OCI-LY7 (cell line): Measurements from ENCODE around the gene RSU1. TPM values are rescaled to one million over a fixed set of nuclear protein-coding genes. Genes with fewer than 3 reads are reported as not detected.

ENCODE experiments used
- BruUV-seq: library from RNA; stranded (reverse); fragments of 400-500 nt; replicated peaks from 2 replicates; lab custom pipeline; 2021; lab: Mats Ljungman, UMichigan
- CTCF ChIA-PET: fragments of 300-600 bp; sonication (Branson Sonifier 250); formaldehyde crosslinking; loops from one replicate; lab custom pipeline; 2022; ENCODE audit warnings: antibody characterized with exemption; ENCODE audit not compliant: unreplicated experiment; lab: Charles Lee
- POLR2A ChIA-PET: fragments of 300-600 bp; sonication (Branson Sonifier 250); formaldehyde crosslinking; loops from one replicate; lab custom pipeline; 2022; ENCODE audit warnings: antibody characterized with exemption; lab: Charles Lee
- DNase-seq: peaks from one replicate; pipeline ENCODE4 v3.0.0-alpha.2; 2015; ENCODE audit warnings: low spot score
- H2AFZ ChIP-seq: fragments of 200-600 bp; sonication (generic), shearing (Covaris generic); 2 replicates; pipeline ENCODE4 v1.6.1; 2014; ENCODE audit warnings: mild to moderate bottlenecking, antibody characterized with exemption, low read length, moderate library complexity
- H3K27ac ChIP-seq: fragments of 200-600 bp; sonication (generic); 2 replicates; pipeline ENCODE4 v1.5.1; 2014; ENCODE audit warnings: mixed run types, low read depth, mild to moderate bottlenecking, moderate library complexity, low read length, inconsistent platforms; ENCODE audit not compliant: poor library complexity, severe bottlenecking
- H3K36me3 ChIP-seq: fragments of 200-600 bp; sonication (generic); 2 replicates; pipeline ENCODE4 v1.6.1; 2014; ENCODE audit warnings: mild to moderate bottlenecking, antibody characterized with exemption, low read length, moderate library complexity, mixed read lengths; ENCODE audit not compliant: insufficient read depth
- H3K4me1 ChIP-seq: fragments of 200-600 bp; sonication (generic); 2 replicates; pipeline ENCODE4 v1.5.1; 2014; ENCODE audit warnings: mild to moderate bottlenecking, low read length; ENCODE audit not compliant: insufficient read depth, poor library complexity, severe bottlenecking
- H3K4me2 ChIP-seq: fragments of 200-600 bp; sonication (generic); 2 replicates; pipeline ENCODE4 v1.6.1; 2014; ENCODE audit warnings: mild to moderate bottlenecking, low read length
- H3K4me3 ChIP-seq: fragments of 200-600 bp; sonication (generic); 2 replicates; pipeline ENCODE4 v1.5.1; 2014; ENCODE audit warnings: mild to moderate bottlenecking, low read depth, low read length; ENCODE audit not compliant: poor library complexity, severe bottlenecking
- H3K79me2 ChIP-seq: fragments of 200-600 bp; sonication (generic); 2 replicates; pipeline ENCODE4 v1.6.1; 2016; ENCODE audit warnings: low read depth, mild to moderate bottlenecking, low read length, moderate library complexity, mixed read lengths; ENCODE audit not compliant: insufficient read depth
- H3K9me2 ChIP-seq: fragments of 200-600 bp; sonication (generic); 2 replicates; pipeline ENCODE4 v1.6.1; 2016; ENCODE audit warnings: mild to moderate bottlenecking, low read length, mixed read lengths; ENCODE audit not compliant: insufficient read depth
- H3K9me3 ChIP-seq: fragments of 200-600 bp; sonication (generic); 2 replicates; pipeline ENCODE4 v1.6.1; 2014; ENCODE audit warnings: mild to moderate bottlenecking, mixed run types, low read length, mixed read lengths
- H4K20me1 ChIP-seq: fragments of 200-600 bp; sonication (generic); 2 replicates; pipeline ENCODE4 v1.6.1; 2014; ENCODE audit warnings: mild to moderate bottlenecking, antibody characterized with exemption, low read length, moderate library complexity, mixed read lengths; ENCODE audit not compliant: insufficient read depth
- CTCF ChIP-seq: fragments of 200-600 bp; sonication (generic); conservative IDR thresholded peaks from 2 replicates; pipeline ENCODE4 v1.5.1; 2014; ENCODE audit warnings: mild to moderate bottlenecking, antibody characterized with exemption, low read length, moderate library complexity, mixed read lengths
- EZH2phosphoT487 ChIP-seq: fragments of 200-600 bp; sonication (generic); IDR thresholded peaks from 2 replicates; pipeline ENCODE4 v1.6.1; 2018; ENCODE audit warnings: low read depth, borderline replicate concordance, mild to moderate bottlenecking, mixed run types, antibody characterized with exemption, low read length, moderate library complexity, mixed read lengths
- intact Hi-C: fragments of 100-400 bp; cut with micrococcal nuclease; formaldehyde crosslinking; loops from one replicate; pipeline ENCODE4 v1.10.0; 2022; ENCODE audit not compliant: unreplicated experiment
- total RNA-seq, 2 experiments: library from RNA; depleted of rRNA in 1 of 2; stranded (reverse); fragments of >200 nt in 1 of 2; shearing (Covaris generic) in 1 of 2; gene quantifications; 2 replicates each; pipeline ENCODE4 v1.2.3, GENCODE V29; 2014 to 2022

Gene RSU1
- total RNA-seq, 2 experiments from 2014 or later = 25.3 to 31.1 TPM

GRCh38 chr10:16769331-16769730, 47.9 kb downstream of the RSU1 start:
- Histone ChIP-seq H3K36me3 (no peaks in the 10 kb centered on the region), H3K79me2 (no peaks in the 10 kb centered on the region), H3K27ac (no peak overlapping the region), H3K4me3 (no peak overlapping the region), H2AFZ (no peak overlapping the region), H3K4me1 (no peaks in the 10 kb centered on the region), H3K9me2 (no peaks in the 10 kb centered on the region), H3K9me3 (no peaks in the 10 kb centered on the region), H4K20me1 (no peaks in the 10 kb centered on the region), H3K4me2 (no peak overlapping the region)
- no TSS peak for BruUV-seq
- no peak for TF ChIP-seq CTCF
- no peak for TF ChIP-seq EZH2phosphoT487
- ChIA-PET POLR2A (interaction anchor here (1.4 kb wide), 1 partner anchor 20 kb away, joined by 3 read pairs; no protein-coding TSS in a partner anchor), CTCF (no interaction called here)
- no peak for DNase-seq
- intact Hi-C loops = no loop called here

- no peak overlapping the region for H3K4me3 ChIP-seq
- no peak overlapping the region for H2AFZ ChIP-seq
- no TSS peak for BruUV-seq
- no peaks in the 10 kb centered on the region for H3K36me3 ChIP-seq
- H4K20me1 ChIP-seq = no peaks in the 10 kb centered on the region
- H3K79me2 ChIP-seq = no peaks in the 10 kb centered on the region
- ChIA-PET POLR2A (no interaction called here), CTCF (no interaction called here)
- no peaks in the 10 kb centered on the region for H3K9me3 ChIP-seq
- H3K4me2 ChIP-seq = no peak overlapping the region
- TF ChIP-seq EZH2phosphoT487 (no peak), CTCF (no peak)
- H3K4me1 ChIP-seq = no peaks in the 10 kb centered on the region
- DNase-seq = no peak
- H3K9me2 ChIP-seq = no peaks in the 10 kb centered on the region
- no peak overlapping the region for H3K27ac ChIP-seq
- intact Hi-C loops = no loop called here
Measured at GRCh38 chr10:16768702-16769101, 48.5 kb downstream of the RSU1 start.

- Histone ChIP-seq H3K9me3 (no peaks in the 10 kb centered on the region), H3K36me3 (no peaks in the 10 kb centered on the region), H3K79me2 (no peaks in the 10 kb centered on the region), H4K20me1 (no peaks in the 10 kb centered on the region), H3K4me3 (no peak overlapping the region), H3K27ac (no peak overlapping the region), H3K9me2 (no peaks in the 10 kb centered on the region), H2AFZ (no peak overlapping the region), H3K4me2 (no peak overlapping the region), H3K4me1 (no peaks in the 10 kb centered on the region)
- CTCF ChIA-PET = no interaction called here
- DNase-seq = no peak
- TF ChIP-seq EZH2phosphoT487 (no peak), CTCF (no peak)
- intact Hi-C loops = no loop called here
- no TSS peak for BruUV-seq
- POLR2A ChIA-PET = interaction anchor here (0.8 to 1.1 kb wide), 3 partner anchors 11 to 57 kb away, joined by 3 to 5 read pairs (median 4); no protein-coding TSS in a partner anchor
Measured at GRCh38 chr10:16765509-16766375, 51.5 kb downstream of the RSU1 start.
